HL-60 (cell line): ENCODE results near the gene TANGO2.

Experiments
- DNase-seq, 2 experiments: peaks; one replicate each; pipeline ENCODE4 v3.0.0-alpha.2; 2010 to 2020; ENCODE audit warnings: low read depth in 1 of 2, low spot score in 1 of 2
- H3K27ac ChIP-seq: fragments of 250-450 bp; sonication (Bioruptor Pico); replicated peaks from 2 replicates; pipeline ENCODE4 v1.5.1; 2020; ENCODE audit warnings: mild to moderate bottlenecking, moderate library complexity
- H3K27me3 ChIP-seq: fragments of 250-450 bp; sonication (Bioruptor Pico); 2 replicates; pipeline ENCODE4 v1.5.1; 2021; ENCODE audit warnings: mild to moderate bottlenecking, moderate library complexity; ENCODE audit not compliant: insufficient read depth, poor library complexity, severe bottlenecking
- H3K4me3 ChIP-seq: replicated peaks from 2 replicates; pipeline ENCODE4 v1.5.1; 2011; ENCODE audit warnings: mild to moderate bottlenecking, control low read depth, low read length; ENCODE audit not compliant: insufficient read depth
- CTCF ChIP-seq: IDR thresholded peaks from one replicate; pipeline ENCODE4 v1.5.1; 2011; ENCODE audit warnings: low read length, control low read depth, inconsistent platforms; ENCODE audit not compliant: insufficient read depth
- GABPA ChIP-seq: IDR thresholded peaks from 2 replicates; pipeline ENCODE4 v1.6.1; 2012; ENCODE audit warnings: low read depth
- POLR2AphosphoS5 ChIP-seq: IDR thresholded peaks from 2 replicates; pipeline ENCODE4 v1.6.1; 2012; ENCODE audit warnings: low read depth
- REST ChIP-seq: IDR thresholded peaks from 2 replicates; pipeline ENCODE4 v1.6.1; 2012; ENCODE audit warnings: low read depth; ENCODE audit not compliant: insufficient replicate concordance
- SPI1 ChIP-seq: IDR thresholded peaks from 2 replicates; pipeline ENCODE4 v1.6.1; 2012; ENCODE audit warnings: low read depth, mild to moderate bottlenecking, borderline replicate concordance

TANGO2 gene

GRCh38 chr22:20091690-20092476 lies 71.0 kb downstream of the TANGO2 start:
- DNase-seq = no peak
- TF ChIP-seq POLR2AphosphoS5 = no peak
- no peak for TF ChIP-seq CTCF
- TF ChIP-seq REST = no peak
- no peak for TF ChIP-seq GABPA
- TF ChIP-seq SPI1 = no peak
- no peaks in the 10 kb centered on the region for H3K27me3 ChIP-seq
- no peak overlapping the region for H3K27ac ChIP-seq
- no peak overlapping the region for H3K4me3 ChIP-seq

- TF ChIP-seq POLR2AphosphoS5 = no peak
- TF ChIP-seq SPI1 = no peak
- TF ChIP-seq CTCF = no peak
- TF ChIP-seq REST = no peak
- no peak for TF ChIP-seq GABPA
- no peak for DNase-seq
Measured at GRCh38 chr22:20092477-20092854, 71.6 kb downstream of the TANGO2 start.

GRCh38 chr22:20093418-20094196 lies 72.7 kb downstream of the TANGO2 start:
- Histone ChIP-seq H3K27ac (no peak overlapping the region), H3K27me3 (no peaks in the 10 kb centered on the region), H3K4me3 (no peak overlapping the region)
- TF ChIP-seq SPI1 (no peak), POLR2AphosphoS5 (no peak), CTCF (no peak), REST (no peak), GABPA (no peak)
- no peak for DNase-seq

More at GRCh38 chr22:20092477-20092854, 71.6 kb downstream of the TANGO2 start:
- Histone ChIP-seq H3K27ac (no peak overlapping the region), H3K4me3 (no peak overlapping the region), H3K27me3 (no peaks in the 10 kb centered on the region)
